ENCODE data around the gene GRPR.

- TF ChIP-seq POLR2A (IDR thresholded peaks at IDR 0.05) (no peak), CTCF (IDR thresholded peaks at IDR 0.05) (no peak)
Measured at GRCh38 chrX:16143968-16144367, 20.6 kb downstream of the GRPR start.
